ENCODE data around the gene RAI1. TPM values are rescaled to one million over a fixed set of nuclear protein-coding genes. Genes with fewer than 3 reads are reported as not detected.

Gene RAI1
- total RNA-seq, 1 experiment from 2014 or later, result 13.1 TPM

DNA sequence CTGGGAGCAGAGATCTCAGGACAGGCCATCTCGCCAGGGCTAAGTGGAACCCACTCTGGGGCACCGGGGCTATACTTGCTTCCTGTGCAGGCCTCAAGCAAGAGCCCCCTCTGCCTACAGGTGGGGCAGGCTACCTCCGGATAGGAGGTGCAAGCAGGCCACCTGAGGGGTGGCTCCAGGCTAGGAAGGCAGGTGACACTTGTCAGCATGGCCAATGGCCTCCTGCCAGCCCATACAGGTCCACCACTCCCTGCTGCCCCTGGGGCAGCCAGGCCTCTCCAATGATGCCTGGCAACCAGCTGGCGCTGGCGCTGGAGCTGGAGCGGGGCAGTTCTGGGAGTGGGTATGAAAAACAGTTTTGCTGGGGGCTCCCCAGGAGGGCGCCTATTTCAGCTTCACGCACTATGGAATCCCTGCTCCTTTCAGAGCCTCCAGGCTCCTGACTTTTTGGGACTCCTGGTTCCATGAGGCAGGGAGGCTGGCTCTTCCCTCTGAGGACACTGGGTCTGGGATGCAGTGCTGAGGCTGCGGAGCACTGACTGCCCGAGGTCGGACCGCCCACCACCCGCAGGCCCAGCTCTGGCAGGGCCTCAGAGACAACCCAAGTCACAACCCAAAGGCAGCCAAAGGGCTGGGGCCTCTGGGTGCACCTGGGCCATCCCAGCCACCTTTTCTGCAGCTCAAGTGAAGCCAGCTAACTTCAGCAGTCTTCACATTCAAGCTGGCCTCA is 164.0 kb downstream of the RAI1 start:
- DNase-seq (ENCODE audit: low read depth), result no peak

DNA sequence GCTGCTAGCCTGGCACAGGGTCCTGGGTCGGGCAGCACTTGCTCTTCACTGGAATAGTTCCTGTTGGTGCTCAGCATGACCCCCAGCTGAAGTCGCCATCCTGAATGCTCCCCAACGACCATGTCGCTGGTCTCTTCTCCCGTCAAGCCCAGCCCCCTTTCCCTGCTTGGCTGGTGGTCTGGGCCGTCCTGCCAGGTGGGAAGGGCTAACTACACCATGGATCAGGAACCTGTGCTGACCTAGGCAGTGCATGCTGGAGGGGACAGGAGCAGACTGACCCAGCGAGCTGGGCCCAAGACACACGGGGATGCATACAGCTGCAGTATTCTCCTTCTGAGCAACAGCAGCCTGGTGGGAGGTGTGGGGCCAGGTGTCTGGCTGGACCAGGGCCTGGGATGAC is 164.7 kb downstream of the RAI1 start:
- DNase-seq (ENCODE audit: low read depth), result no peak

DNA sequence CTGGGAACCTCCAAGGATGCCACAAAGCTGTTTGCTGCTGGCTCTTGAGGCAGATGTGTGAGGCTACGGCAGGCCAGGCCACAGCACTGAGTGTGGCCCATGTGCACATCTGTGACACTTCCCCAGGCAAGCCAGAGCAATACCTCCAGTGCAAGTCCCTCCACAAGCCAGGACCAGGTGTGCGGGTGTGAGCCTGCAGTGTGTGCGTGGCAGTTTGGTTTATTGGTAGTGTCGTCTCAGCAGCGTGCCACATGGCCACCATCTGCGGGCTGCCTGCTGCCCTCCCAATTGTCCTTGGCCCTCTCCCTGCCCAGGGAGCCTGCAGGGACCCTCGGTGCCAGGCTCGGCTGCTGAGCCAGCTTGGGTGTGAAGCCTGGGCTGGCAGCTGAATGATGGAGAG is 165.4 kb downstream of the RAI1 start:
- no peak for DNase-seq (ENCODE audit: low read depth)

DNA sequence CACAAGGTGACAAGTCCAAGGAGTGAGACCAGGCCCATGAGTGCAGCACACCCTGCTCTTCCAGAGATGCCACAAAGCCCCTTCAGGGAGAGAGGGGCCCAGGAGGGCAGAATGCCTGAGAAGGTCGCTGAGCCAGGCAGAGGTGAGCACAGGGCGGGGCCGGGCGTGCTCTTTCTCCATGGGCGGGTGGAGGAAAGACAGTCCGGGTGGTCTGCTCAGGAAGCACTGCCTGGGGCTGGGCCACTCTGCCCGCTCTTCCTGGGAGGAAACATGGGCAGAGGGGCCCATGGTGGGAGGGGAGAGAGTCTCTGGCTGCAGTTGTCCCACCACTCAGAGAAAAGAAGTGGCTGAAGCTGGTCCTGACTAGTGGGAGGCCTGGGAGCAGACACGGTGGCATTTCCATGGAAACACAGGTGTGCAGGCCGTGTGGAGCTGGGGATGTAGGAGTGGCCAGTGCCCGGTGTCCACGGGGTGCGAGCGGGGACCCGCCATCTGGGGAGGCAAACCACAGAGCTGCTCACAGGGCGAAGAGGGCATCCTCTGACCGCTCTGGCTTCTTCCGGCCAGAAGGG is 165.9 kb downstream of the RAI1 start:
- no peak for DNase-seq (ENCODE audit: low read depth)

DNA sequence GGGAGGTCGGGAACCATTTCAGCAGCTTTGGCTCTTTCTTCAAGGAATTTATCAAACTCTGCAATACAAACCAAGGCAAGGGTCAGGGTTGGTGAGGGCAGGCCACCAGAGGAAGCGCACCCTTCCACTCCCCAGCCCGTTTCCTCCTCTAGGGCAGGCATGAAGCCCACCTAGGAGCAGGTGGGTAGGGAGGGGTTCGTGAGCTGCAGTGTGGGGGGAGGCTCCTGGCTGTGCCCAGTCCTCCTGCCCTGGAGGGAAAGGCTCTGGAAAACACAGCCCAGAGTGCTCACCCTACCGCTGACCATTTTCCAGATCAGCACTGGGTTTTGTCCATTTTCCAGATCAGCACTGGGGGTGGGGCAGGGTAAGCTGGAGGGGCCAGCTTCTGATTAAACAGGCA is 166.5 kb downstream of the RAI1 start:
- no peak for DNase-seq (ENCODE audit: low read depth)

DNA sequence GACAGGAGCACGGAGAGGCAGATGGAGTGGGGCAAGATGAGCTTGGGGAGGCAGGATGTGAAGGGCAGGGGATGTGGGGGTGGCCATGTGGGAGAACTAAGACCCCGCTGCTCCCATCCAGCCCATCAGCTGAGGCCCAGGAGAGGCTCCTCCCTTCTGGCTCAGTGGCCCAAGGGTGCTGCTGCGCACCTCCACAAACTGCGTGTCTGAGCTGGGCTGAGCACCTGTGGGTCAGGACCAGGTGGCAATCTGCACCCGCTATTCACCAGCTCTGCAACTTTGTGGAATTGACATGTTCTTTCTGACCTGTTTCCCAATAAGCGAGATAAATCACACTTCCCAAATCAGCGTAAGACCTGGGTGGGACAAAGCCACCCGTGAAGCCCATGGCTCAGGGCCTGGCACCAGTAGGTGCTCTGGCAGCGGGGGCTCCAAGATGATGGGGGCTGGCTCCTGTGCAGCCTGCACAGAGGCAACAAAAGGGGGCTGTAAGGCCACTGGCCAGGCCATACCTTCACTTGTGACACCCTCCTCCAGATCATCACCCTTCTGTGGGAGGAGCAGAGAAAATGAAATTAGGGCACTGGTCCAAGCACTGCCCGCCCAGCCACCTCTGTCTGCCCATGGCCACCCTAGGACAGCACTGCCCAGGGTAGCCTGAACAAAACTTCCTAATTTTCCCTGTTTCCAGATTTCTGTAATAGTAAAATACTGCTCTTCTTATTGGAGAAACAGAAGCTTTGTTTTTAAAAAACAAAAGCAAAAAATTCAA is 167.2 kb downstream of the RAI1 start:
- DNase-seq (ENCODE audit: low read depth), result no peak

DNA sequence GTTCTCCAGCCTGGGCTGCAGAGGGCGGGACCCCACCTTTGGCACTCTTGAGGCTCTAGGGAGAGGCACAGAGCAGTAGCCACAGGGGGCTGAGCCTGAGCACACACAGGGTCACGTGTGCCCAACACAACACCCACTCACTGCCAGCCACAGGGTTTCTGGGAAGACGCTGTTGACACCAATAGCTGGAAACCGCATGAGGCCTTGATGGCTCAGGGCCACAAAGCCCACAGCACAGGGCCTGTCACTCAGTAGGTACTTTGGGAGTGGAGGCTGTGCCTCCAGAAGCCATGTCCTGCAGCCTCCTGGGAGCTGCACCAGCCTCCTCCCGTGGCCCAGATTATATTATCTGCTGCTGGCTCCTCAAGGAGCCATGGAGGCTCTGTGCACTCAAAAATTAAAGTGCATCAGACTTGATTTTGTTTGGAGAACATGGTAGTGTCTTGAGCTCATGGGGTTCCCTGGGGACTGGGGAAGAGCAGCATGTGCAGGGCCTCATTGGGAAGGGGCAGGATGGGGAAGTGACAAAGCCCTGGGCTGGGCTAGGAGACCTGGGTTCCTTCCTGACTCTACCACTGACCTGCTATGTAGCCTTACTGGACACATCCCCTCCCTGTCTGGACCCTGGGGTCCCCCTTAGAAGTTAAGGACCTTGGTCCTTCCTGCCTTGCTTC is 168.0 kb downstream of the RAI1 start:
- peak; percentile 45 for DNase-seq (ENCODE audit: low read depth)

DNA sequence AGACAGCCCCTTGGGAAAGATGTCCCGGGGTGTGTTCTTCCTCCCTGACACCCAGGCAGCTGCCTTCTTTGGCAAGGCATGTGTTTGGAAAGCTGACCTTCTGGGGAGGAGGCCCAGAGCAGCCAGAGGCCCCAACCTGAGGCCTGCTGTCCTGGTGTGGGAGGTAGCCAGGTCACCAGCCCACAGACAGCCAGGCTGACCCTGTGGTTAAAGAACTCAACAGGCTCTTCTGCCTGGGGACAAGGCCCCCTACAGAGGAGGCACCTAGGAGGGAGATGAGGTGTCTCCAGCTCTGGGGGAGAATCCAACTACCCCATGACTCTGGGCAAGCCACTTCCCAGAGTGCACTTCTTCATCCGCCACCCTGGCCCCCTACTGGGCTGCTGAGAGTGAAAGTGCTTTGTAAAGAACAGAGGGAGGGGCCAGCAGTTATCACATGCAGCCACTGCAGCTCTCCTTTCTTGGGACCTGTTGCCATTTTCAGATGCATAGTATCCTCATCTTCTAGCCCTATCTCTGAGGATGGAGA is 168.7 kb downstream of the RAI1 start:
- peak; percentile 84 for DNase-seq (ENCODE audit: low read depth)

DNA sequence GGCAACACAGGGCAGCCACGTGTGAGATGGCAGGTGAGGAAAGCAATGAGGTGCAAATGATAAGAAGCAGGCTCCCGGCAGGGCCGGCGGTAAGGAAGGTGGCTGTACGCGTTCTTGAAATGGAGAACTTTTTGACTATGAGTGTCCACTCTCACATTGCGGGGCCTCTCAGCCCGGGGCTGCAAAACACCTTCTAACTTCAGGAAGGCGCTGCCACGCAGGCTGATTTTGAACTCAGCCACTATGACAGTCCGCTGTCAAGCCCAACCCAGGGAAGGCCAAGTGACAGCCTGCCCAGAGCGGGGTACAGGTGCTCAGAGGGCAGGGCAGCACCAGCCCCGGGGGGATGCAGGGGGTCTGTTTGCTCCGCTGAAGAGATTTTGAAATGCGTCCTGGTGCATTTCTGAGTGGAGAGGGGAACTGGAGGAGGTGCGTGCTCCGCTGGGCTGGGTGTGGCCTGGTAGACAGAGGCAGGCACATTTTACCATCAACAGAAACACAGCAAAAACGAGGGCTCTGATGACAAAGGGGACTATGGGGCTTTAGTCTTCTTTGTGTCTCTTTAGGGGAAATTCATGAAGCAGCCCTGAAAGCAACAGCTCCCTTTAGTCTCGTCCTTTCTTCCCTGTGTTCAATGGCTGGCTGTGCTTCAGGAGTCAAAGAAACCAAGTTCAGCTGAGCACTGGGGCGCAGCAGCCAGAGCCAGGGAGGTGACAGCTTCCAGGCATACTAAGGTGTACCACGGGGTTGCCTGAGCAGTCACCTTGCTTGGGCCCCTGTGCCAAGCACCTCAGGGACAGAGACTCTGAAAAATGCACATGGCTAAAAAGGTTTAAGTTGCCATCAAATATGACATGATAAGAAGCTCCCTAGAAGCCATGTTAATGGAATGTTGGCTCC is 170.1 kb downstream of the RAI1 start:
- no peak for DNase-seq (ENCODE audit: low read depth)

DNA sequence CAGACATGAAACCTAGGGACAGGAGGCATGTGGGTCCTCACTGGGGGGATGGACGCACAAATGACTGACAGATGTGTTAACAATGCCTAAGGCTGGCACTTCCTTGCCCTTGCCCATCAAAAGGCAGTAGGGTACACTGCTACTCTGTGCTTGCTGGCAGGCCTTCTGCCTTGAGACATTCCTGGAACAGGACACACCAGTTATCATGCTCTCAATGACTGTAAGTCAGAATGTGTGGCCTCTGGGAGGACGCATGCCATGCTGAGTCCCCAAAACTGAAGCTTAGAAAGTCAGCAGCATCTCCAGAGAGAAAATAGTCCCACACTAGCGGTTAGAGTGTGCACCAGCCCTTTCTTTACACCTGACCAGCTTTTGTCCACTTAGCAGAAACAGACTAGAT is 171.7 kb downstream of the RAI1 start:
- no peak for DNase-seq (ENCODE audit: low read depth)

DNA sequence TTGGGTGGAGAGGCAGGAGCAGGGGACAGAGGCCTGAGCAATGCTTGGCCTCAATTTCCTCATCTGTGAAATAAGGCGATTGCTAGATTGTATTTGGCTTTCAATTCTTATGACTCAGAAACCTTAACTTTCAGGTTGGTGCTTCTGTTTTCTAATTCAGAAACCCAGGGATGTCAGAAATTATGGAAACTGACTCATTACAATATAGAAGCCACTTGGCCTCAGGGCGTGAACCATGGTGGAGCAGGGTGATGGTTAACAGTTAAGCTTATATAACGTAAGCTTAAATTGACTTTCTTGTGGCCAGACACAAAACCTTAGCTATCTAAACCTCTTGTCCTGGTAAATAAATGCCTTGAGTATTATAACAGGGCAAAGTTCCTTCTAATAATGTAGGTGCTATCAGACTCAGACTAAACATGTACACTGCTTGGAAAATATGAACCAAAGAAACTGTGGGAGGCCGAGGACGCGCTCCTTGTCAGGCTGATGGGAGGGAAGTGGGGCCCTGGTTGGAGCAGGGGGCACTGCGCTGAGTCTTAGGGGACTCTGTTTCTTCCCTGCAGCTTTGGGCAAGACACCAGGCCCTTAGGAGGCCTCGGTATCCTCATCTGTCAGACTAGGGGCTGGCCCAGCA is 172.7 kb downstream of the RAI1 start:
- peak; percentile 77 for DNase-seq (ENCODE audit: low read depth)

DNA sequence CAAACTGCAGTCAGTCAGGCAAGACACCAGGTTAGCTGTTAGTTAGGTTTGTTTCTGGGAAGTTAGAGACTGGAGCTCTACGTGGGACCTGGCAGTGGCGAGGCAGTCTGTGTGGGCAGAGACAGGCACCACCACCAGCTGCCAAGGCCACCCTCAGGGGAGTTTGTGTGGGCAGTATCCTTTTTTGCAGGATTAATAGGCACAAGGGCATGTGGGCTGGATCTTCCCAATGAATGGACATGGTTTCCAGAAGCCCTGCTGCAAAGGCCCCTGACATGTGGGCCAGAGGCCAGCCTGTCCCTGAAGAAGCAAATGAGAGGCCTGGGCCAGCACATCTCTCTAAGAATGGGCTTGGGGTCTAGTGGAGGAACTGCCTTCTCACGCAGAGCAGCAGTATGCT is 174.7 kb downstream of the RAI1 start:
- DNase-seq (ENCODE audit: low read depth), result no peak

DNA sequence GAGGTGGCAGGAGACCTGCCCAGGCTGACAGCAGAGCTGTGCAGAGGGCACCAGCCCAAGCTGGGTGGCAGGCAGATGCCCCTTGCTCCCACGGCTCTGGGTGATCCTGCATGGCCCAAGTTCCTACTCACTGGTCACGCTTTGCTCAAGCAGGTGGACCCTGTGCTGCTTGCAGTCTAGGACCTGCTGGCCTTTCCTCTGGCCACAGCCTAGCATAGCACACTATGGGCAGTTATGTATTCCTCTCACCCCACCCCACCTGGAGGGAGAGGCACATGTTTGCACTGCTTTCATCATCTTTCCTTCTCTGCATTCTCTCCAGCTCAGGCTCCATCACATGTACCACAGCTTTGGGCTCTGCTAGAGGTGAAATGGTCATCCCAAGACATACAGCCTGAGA is 175.1 kb downstream of the RAI1 start:
- DNase-seq (ENCODE audit: low read depth), result no peak

DNA sequence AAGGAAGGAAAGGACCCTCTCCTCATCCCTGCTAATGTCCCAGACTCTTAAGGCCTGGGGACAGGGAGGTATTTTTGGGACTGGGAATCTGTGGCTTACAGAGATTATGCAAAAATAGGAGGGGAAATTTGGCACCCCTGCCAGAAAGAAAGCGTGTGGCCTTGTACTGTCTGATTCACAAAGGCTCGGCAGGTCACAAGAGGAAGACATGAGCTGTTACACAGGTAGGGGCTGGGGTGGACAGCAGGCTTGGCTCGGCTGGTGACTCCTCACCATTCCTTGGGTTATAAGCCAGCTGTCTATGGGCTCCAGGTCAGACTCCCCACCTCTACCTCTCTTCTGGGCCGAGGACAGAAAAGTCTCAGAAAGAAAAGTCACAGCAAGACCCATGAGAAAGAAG is 176.2 kb downstream of the RAI1 start:
- DNase-seq (ENCODE audit: low read depth), result no peak

DNA sequence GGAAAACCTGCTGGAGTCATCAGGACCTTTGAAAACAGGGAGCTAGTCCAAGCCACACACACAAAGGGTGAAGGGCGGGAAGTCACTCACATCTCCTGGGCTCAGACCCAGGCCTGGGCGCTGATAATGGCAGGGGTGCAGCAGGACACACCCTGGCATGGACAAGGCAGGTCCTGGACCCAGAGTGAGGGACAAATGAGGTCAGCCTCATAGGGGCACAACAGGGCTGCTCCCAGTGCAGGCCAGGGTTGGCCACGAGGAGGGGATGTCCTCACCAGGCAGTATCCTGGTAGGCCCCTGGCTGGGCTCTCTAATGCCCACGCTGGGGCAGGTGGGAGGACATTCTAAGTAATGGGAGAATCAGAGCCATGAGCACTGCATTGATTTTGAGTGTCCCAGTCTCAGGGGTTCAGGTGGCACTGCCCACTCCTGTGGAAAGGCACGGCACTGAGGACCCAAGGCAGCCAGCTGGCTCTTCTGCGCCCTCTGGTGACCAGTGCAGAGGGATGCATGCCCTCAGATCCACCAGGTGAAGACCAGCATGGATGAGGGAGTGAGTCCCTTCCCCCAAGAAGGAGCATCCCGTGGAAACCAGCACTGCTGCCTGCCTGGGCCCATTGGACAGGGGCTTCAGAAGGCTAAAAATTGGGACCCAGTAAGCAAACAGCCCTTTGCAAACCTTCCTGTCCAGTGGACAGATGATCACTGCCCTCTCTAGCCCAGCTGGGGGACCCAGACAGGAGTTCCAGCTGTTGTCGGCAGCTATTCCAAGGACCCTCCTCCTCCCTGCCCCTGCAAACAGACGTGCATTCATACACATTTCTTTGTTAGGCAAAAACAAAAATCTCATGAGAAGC is 178.9 kb downstream of the RAI1 start:
- DNase-seq (ENCODE audit: low read depth), result peak; percentile 58

DNA sequence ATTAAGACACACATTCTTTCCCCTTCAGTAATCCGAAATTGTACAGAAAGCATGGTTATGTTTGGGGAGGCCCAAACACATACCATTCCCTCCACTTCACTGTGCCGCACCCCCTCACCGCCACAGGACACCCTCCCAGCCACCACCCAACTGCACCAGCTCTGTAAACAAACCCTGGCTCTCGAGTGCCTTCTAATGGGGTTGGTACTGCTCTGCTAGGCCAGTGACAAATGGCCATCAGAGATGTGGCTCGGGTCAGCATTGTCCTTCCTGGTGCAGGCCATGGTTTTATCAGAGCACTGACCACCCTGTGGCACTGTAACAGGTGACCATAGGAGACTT is 179.5 kb downstream of the RAI1 start:
- DNase-seq (ENCODE audit: low read depth), result no peak
